HCT116 (cell line): ENCODE results near the gene RBBP9. TPM values are rescaled to one million over a fixed set of nuclear protein-coding genes. Genes with fewer than 3 reads are reported as not detected.

Experiments
- ATAC-seq: fragments of 200-7000 bp; cut with Tn5 transposase; 2 replicates; pipeline ENCODE4 v1.9.1; 2020; ENCODE audit warnings: mild to moderate bottlenecking, moderate library complexity
- BruUV-seq: library from RNA; stranded (reverse); fragments of 400-500 nt; replicated peaks from 2 replicates; lab custom pipeline; 2021; lab: Mats Ljungman, UMichigan
- CTCF ChIA-PET: fragments of 300-600 bp; sonication (Branson Sonifier 250); formaldehyde crosslinking; loops from one replicate; lab custom pipeline; 2021; ENCODE audit warnings: antibody characterized with exemption; lab: Charles Lee
- POLR2A ChIA-PET: fragments of 300-600, 350-600 bp; sonication (Branson Sonifier 250); formaldehyde crosslinking; loops from one replicate; lab custom pipeline; 2021; ENCODE audit warnings: antibody characterized with exemption; lab: Charles Lee
- RAD21 ChIA-PET, 2 experiments: fragments of 300-600 bp; sonication (Branson Sonifier 250); formaldehyde crosslinking; loops; one replicate each; lab custom pipeline; 2023; ENCODE audit warnings: low total read pairs in 2 of 2; ENCODE audit not compliant: uncharacterized antibody in 2 of 2, unreplicated experiment in 2 of 2, low non-redundant PET in 1 of 2; lab: Charles Lee
- DNase-seq: peaks from one replicate; pipeline ENCODE4 v3.0.0-alpha.2; 2010; ENCODE audit warnings: low read depth, low spot score
- H2AFZ ChIP-seq: fragments of 200-600 bp; shearing (Covaris generic), sonication (generic); 2 replicates; pipeline ENCODE4 v1.6.1; 2017; ENCODE audit warnings: low read depth, mixed run types, mixed read lengths, antibody characterized with exemption, low read length; ENCODE audit not compliant: poor library complexity, severe bottlenecking
- H3K27ac ChIP-seq: 2 replicates; pipeline ENCODE4 v1.5.1; 2012; ENCODE audit warnings: low read depth, low read length
- H3K27me3 ChIP-seq: fragments of 200-600 bp; sonication (generic); 2 replicates; pipeline ENCODE4 v1.6.1; 2016; ENCODE audit warnings: mixed run types, low read length, mixed read lengths; ENCODE audit not compliant: insufficient read depth
- H3K36me3 ChIP-seq, 2 experiments: fragments of 200-500 bp in 1 of 2; fragments of 200-600 bp in 1 of 2; sonication (Bioruptor generic) in 1 of 2; sonication (generic) in 1 of 2; 2 replicates each; pipeline versions ENCODE4 v1.5.1 to v1.6.1; 2014 to 2016; ENCODE audit warnings: low read length in 2 of 2, inconsistent platforms in 1 of 2, mixed read lengths in 1 of 2, mixed run types in 1 of 2; ENCODE audit not compliant: insufficient read depth in 2 of 2, control insufficient read depth in 1 of 2
- H3K4me1 ChIP-seq, 2 experiments: fragments of 200-600 bp in 1 of 2; sonication (generic) in 1 of 2; 2 replicates each; pipeline versions ENCODE4 v1.5.1 to v1.6.1; 2012 to 2017; ENCODE audit warnings: low read length in 2 of 2, inconsistent platforms in 1 of 2, mild to moderate bottlenecking in 1 of 2, mixed read lengths in 1 of 2, mixed run types in 1 of 2, moderate library complexity in 1 of 2; ENCODE audit not compliant: insufficient read depth in 2 of 2, control insufficient read depth in 1 of 2
- H3K4me2 ChIP-seq: fragments of 200-600 bp; sonication (generic); 2 replicates; pipeline ENCODE4 v1.6.1; 2017; ENCODE audit warnings: mixed run types, low read length, mixed read lengths
- H3K4me3 ChIP-seq, 2 experiments: fragments of 200-600 bp in 1 of 2; sonication (generic) in 1 of 2; replicated peaks in 1 of 2; 2 replicates each; pipeline ENCODE4 v1.5.1; 2011 to 2016; ENCODE audit warnings: low read length in 2 of 2, control low read depth in 1 of 2, low read depth in 1 of 2, mild to moderate bottlenecking in 1 of 2, mixed read lengths in 1 of 2, mixed run types in 1 of 2
- H3K79me2 ChIP-seq: fragments of 200-600 bp; sonication (generic); 2 replicates; pipeline ENCODE4 v1.6.1; 2017; ENCODE audit warnings: mild to moderate bottlenecking, mixed run types, low read length, moderate library complexity, mixed read lengths; ENCODE audit not compliant: insufficient read depth
- H3K9ac ChIP-seq: fragments of 200-600 bp; sonication (generic); 2 replicates; pipeline ENCODE4 v1.6.1; 2016; ENCODE audit warnings: low read length, mixed read lengths
- H3K9me2 ChIP-seq: fragments of 200-600 bp; sonication (generic), shearing (Covaris generic); 2 replicates; pipeline ENCODE4 v1.6.1; 2017; ENCODE audit warnings: mixed run types, mild to moderate bottlenecking, moderate library complexity; ENCODE audit not compliant: insufficient read depth
- H3K9me3 ChIP-seq, 2 experiments: fragments of 200-500 bp in 1 of 2; fragments of 200-600 bp in 1 of 2; sonication (Bioruptor generic) in 1 of 2; sonication (generic) in 1 of 2; 2 replicates each; pipeline ENCODE4 v1.6.1; 2014 to 2017; ENCODE audit warnings: low read length in 2 of 2, mixed read lengths in 2 of 2, inconsistent platforms in 1 of 2, low read depth in 1 of 2, mild to moderate bottlenecking in 1 of 2, mixed run types in 1 of 2, moderate library complexity in 1 of 2; ENCODE audit not compliant: control insufficient read depth in 1 of 2, insufficient read depth in 1 of 2
- H4K20me1 ChIP-seq: fragments of 200-600 bp; sonication (generic), shearing (Covaris generic); 2 replicates; pipeline ENCODE4 v1.6.1; 2017; ENCODE audit warnings: mixed run types, mild to moderate bottlenecking, moderate library complexity; ENCODE audit not compliant: insufficient read depth
- CBX3 ChIP-seq: IDR thresholded peaks from 2 replicates; pipeline ENCODE4 v1.6.1; 2012; ENCODE audit warnings: low read depth
- CEBPB ChIP-seq: IDR thresholded peaks from 2 replicates; pipeline ENCODE4 v1.6.1; 2012; ENCODE audit warnings: low read depth
- EZH2 ChIP-seq: fragments of 200-600 bp; sonication (generic); IDR thresholded peaks from 2 replicates; pipeline ENCODE4 v1.6.1; 2017; ENCODE audit warnings: antibody characterized with exemption, mixed run types
- EZH2phosphoT487 ChIP-seq: fragments of 200-600 bp; IDR thresholded peaks from 2 replicates; pipeline ENCODE4 v1.6.1; 2018; ENCODE audit warnings: antibody characterized with exemption, borderline replicate concordance
- FOSL1 ChIP-seq: IDR thresholded peaks from 2 replicates; pipeline ENCODE4 v1.6.1; 2012; ENCODE audit warnings: low read depth
- JUND ChIP-seq: IDR thresholded peaks from 2 replicates; pipeline ENCODE4 v1.6.1; 2012
- POLR2A ChIP-seq: IDR thresholded peaks from 2 replicates; pipeline ENCODE4 v1.7.0; 2011; ENCODE audit warnings: borderline replicate concordance; ENCODE audit not compliant: insufficient read depth, insufficient read length; ENCODE audit errors: extremely low read depth
- POLR2AphosphoS5 ChIP-seq: IDR thresholded peaks from 2 replicates; pipeline ENCODE4 v1.6.1; 2011; ENCODE audit warnings: mild to moderate bottlenecking, low read depth, low read length, moderate library complexity
- RAD21 ChIP-seq: IDR thresholded peaks from 2 replicates; pipeline ENCODE4 v1.6.1; 2012; ENCODE audit warnings: low read depth, mild to moderate bottlenecking
- REST ChIP-seq: IDR thresholded peaks from 2 replicates; pipeline ENCODE4 v1.6.1; 2012; ENCODE audit warnings: low read depth
- SIN3A ChIP-seq: IDR thresholded peaks from 2 replicates; pipeline ENCODE4 v1.6.1; 2012; ENCODE audit warnings: low read depth
- SP1 ChIP-seq: IDR thresholded peaks from 2 replicates; pipeline ENCODE4 v1.6.1; 2012; ENCODE audit warnings: low read depth
- SRF ChIP-seq: IDR thresholded peaks from 2 replicates; pipeline ENCODE4 v1.6.1; 2012; ENCODE audit warnings: low read depth
- ZFX ChIP-seq: fragments of 450-650 bp; IDR thresholded peaks from 2 replicates; pipeline ENCODE4 v1.6.1; 2017
- ZNF274 ChIP-seq: fragments of 200-500 bp; sonication (Bioruptor generic); IDR thresholded peaks from 2 replicates; pipeline ENCODE4 v1.6.1; 2014; ENCODE audit warnings: mild to moderate bottlenecking, low read depth, low read length, inconsistent platforms
- intact Hi-C: fragments of 100-400 bp; cut with micrococcal nuclease; formaldehyde crosslinking; loops from 2 replicates; pipeline ENCODE4 v1.10.0; 2022
- total RNA-seq: library from RNA; stranded (reverse); gene quantifications from one replicate; pipeline ENCODE4 v1.2.1, GENCODE V29; 2021; ENCODE audit not compliant: unreplicated experiment
- TF ChIP-seq, protein P1 (sequence below): IDR thresholded peaks from 2 replicates; pipeline ENCODE4 v1.6.1; 2012
- TF ChIP-seq, protein P2 (sequence below): IDR thresholded peaks from 2 replicates; pipeline ENCODE4 v1.6.1; 2012
- TF ChIP-seq, protein P3 (sequence below), 3 experiments: fragments of 200-600 bp in 1 of 3; sonication (generic) in 1 of 3; IDR thresholded peaks in 2 of 3; conservative IDR thresholded peaks in 1 of 3; 2 replicates each; pipeline ENCODE4 v1.5.1; 2012 to 2017; ENCODE audit warnings: low read depth in 2 of 3, low read length in 2 of 3, antibody characterized with exemption in 1 of 3, borderline replicate concordance in 1 of 3, control low read depth in 1 of 3, mild to moderate bottlenecking in 1 of 3, mixed read lengths in 1 of 3, mixed run types in 1 of 3, moderate library complexity in 1 of 3; ENCODE audit not compliant: insufficient read depth in 1 of 3

Gene RBBP9
- total RNA-seq, 1 experiment from 2014 or later = 10.3 TPM

DNA sequence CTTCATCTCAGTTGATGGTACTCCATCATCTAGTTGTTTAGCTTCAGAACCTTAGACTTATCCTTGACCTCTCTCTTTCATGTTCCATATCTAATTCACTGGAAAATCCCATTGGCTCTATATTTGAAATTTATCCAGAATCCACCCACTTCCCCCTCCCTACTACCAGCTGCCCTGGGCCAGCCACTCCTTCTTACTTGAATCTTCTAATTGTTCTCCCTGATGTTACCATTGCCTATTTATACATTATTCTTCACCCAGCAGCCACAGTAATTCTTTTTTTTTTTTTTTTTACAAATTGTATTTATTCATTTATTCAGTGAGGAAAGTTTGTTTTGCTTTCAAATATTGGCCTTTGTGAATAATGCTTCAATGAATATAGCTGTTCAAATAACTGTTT, 18.9 kb upstream of the RBBP9 start:
- Histone ChIP-seq H3K9me2 (no peaks in the 10 kb centered on the region), H3K27me3 (no peaks in the 10 kb centered on the region), H3K9ac (no peak overlapping the region), H4K20me1 (no peaks in the 10 kb centered on the region), H3K4me1 (no peaks in the 10 kb centered on the region), H3K9me3 (no peaks in the 10 kb centered on the region), H3K4me3 (no peak overlapping the region), H2AFZ (no peak overlapping the region), H3K4me2 (no peak overlapping the region), H3K27ac (no peak overlapping the region), H3K79me2 (peaks cover 23% of the 10 kb centered on the region), H3K36me3 (peaks cover 16 to 36% of the 10 kb centered on the region in 2 experiments)
- CTCF ChIA-PET = no interaction called here
- BruUV-seq = no TSS peak
- intact Hi-C loops = no loop called here
- RAD21 ChIA-PET = no interaction called here
- TF ChIP-seq, protein P1, sequence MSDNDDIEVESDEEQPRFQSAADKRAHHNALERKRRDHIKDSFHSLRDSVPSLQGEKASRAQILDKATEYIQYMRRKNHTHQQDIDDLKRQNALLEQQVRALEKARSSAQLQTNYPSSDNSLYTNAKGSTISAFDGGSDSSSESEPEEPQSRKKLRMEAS = no peak
- TF ChIP-seq CEBPB (no peak), RAD21 (no peak), SRF (no peak), CBX3 (no peak), POLR2A (no peak), ZNF274 (no peak), EZH2 (no peak), REST (no peak), SIN3A (no peak), ZFX (no peak), POLR2AphosphoS5 (no peak), FOSL1 (no peak), SP1 (no peak), JUND (no peak), EZH2phosphoT487 (no peak)
- TF ChIP-seq, protein P2, sequence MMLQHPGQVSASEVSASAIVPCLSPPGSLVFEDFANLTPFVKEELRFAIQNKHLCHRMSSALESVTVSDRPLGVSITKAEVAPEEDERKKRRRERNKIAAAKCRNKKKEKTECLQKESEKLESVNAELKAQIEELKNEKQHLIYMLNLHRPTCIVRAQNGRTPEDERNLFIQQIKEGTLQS = no peak
- TF ChIP-seq, protein P3, sequence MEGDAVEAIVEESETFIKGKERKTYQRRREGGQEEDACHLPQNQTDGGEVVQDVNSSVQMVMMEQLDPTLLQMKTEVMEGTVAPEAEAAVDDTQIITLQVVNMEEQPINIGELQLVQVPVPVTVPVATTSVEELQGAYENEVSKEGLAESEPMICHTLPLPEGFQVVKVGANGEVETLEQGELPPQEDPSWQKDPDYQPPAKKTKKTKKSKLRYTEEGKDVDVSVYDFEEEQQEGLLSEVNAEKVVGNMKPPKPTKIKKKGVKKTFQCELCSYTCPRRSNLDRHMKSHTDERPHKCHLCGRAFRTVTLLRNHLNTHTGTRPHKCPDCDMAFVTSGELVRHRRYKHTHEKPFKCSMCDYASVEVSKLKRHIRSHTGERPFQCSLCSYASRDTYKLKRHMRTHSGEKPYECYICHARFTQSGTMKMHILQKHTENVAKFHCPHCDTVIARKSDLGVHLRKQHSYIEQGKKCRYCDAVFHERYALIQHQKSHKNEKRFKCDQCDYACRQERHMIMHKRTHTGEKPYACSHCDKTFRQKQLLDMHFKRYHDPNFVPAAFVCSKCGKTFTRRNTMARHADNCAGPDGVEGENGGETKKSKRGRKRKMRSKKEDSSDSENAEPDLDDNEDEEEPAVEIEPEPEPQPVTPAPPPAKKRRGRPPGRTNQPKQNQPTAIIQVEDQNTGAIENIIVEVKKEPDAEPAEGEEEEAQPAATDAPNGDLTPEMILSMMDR (IDR thresholded peaks at IDR 0.05 in 2 of 3, conservative IDR thresholded peaks at IDR 0.05 in 1 of 3; ENCODE audit: borderline replicate concordance in 1 of 3, insufficient read depth in 1 of 3, low read depth in 2 of 3, low read length in 2 of 3) = no peak
- POLR2A ChIA-PET = interaction anchor here (0.8 to 1.8 kb wide), 2 partner anchors 8 to 9 kb away, joined by 3 to 10 read pairs; partner anchors contain the start of gene SEC23B
- ATAC-seq (no peak), DNase-seq (no peak)
